ENCODE data around the gene CYP11A1.
A peak's percentile ranks its signal among the peaks of the same experiment; 100 is the strongest.

CYP11A1 gene

DNA sequence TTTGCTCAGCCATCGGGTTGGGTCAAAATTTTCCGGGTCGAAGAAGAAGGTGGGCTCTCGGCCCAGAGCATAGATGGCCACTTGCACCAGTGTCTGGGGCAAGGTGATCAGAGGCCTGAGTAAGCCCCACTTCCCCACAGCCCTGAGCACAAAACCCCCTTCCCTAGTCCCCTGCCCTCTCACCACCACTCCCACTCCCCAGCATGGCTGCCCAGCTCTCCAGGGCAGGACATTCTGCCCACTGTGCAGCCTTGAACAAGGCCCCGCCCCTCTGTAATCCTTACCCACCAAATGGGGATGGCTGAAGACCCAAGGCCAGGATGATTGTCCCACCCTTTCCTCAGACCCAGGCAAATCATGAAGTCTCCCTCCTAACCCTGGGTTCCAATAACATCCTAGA lies 28.8 kb downstream of the CYP11A1 start:
- no peak for DNase-seq

DNA sequence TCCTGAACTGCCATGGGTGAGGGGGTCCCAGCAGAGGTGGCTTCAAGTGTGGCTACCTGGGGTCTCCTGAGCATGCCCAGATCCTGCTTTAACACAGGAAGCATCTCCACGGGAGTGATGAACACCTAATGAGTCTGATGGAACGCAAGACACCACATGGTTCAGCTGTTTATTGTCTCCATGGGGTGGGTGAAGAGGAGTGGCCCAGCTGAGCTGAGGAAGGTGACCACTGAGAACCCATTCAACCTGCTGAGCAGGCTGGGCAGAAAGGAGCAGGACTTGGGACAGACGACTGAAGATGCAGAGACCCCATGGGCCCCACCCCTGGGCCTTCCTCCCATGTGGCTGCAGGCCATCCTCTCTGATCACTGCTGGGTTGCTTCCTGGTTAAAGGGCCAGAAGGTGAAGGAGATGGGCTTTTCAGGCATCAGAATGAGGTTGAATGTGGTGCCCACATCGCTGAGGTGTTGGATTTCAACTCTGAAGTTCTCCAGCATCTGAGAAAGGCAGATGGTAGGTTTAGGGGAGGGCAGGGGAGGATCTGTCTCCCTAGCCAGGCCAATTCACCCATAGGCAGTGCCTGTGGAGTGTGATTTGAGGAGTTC lies 29.7 kb downstream of the CYP11A1 start:
- DNase-seq: no peak

GRCh38 chr15:74337146-74337545 lies 30.3 kb downstream of the CYP11A1 start:
- no peak for DNase-seq

DNA sequence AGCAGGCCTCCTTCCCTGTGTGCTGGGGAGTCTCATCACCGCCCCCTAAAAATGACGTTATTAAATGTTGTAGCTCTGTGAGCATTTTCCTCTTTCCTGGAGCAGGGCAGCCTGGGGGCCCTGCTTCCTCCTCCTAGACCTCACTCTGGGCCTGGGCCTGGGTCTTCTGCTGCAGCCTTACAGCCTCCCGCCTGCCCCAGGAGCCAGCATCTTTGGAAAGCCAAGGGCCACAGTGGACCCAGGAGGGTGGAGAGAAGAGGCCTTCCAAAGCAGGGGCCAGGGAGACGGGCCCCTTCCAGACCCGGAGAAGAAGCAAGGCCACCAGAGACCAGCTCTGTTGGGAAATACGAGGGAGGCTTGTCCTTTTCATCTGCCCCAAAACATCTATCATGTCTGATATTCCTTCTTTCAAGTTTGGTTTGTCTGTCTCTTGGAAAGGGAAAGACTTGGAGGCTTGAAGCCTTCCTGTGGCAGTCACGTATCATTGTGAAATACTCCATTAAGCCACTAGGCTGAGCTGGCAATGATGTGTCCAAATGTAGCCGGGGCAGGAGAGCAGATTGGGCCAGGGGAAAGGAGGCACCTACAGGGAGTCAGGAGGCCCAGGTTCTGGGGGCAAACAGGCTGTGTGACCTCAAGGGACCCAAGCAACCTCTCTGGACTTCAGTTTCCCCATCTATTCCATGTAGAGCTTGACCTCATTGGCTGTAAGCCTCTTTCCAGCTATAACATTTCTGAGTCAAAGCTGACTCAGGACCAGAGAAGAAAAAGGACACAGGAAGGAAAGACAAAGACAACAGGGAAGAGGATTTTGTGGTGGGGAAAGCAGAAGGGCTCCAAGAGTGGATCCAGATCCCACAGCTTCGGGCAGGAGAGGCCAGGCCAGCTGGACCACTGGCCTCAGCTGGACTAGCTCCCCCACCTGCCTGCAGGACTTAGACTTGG lies 31.1 kb downstream of the CYP11A1 start:
- DNase-seq: no peak

GRCh38 chr15:74335396-74335795 lies 32.0 kb downstream of the CYP11A1 start:
- DNase-seq: no peak

DNA sequence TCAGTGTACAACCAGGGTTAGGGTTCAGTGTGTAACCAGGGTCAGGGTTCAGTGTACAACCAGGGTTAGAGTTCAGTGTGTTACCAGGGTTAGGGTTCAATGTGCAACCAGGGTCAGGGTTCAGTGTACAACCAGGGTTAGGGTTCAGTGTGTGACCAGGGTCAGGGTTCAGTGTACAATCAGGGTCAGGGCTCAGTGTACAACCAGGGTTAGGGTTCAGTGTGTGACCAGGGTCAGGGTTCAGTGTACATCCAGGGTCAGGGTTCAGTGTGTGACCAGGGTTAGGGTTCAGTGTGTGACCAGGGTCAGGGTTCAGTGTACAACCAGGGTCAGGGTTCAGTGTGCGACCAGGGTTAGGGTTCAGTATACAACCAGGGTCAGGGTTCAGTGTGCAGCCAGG lies 33.3 kb downstream of the CYP11A1 start:
- DNase-seq: no peak

GRCh38 chr15:74333662-74334061 lies 33.8 kb downstream of the CYP11A1 start:
- no peak for DNase-seq

DNA sequence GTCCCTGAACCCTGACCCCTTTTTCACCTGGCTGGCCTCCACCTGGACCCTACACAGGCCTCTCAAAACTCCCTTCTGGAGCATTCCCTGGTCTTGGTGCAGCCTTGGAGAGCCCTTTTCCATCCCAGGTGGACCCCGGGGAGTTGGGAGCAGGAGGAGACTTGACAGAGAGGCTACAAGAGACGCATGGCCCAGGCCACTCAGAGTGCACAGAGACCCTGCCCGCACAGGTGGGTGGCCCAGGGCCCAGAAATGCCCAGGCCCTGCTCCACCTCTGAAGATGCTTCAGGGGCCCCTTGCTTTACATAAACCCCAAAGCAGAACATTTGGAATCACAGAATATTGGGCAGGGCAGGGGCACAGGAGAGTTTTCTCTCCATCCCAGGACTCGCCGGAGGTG lies 34.4 kb downstream of the CYP11A1 start:
- no peak for DNase-seq

GRCh38 chr15:74332611-74333010 lies 34.8 kb downstream of the CYP11A1 start:
- DNase-seq: no peak

DNA sequence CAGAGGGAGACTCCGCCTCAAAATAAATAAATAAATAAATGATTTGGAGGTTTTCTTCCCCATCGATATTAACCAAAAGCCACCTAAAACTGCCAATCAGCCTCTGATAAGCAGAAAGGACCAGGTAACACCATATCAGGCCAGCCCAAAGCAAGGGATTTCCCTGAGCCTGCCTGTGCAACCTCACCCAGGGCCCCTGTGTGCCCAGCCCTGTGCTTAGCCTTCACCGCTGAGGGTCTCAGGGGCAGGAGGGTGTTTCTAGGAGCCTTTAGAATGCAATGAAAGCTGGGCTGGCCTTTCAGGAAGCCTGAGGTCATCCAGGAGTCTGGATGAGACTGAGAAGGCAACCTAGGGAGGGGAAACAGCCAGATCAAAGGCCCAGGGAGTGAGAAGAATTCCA lies 35.4 kb downstream of the CYP11A1 start:
- no peak for DNase-seq

GRCh38 chr15:74330861-74331408 lies 36.5 kb downstream of the CYP11A1 start:
- no peak for DNase-seq

DNA sequence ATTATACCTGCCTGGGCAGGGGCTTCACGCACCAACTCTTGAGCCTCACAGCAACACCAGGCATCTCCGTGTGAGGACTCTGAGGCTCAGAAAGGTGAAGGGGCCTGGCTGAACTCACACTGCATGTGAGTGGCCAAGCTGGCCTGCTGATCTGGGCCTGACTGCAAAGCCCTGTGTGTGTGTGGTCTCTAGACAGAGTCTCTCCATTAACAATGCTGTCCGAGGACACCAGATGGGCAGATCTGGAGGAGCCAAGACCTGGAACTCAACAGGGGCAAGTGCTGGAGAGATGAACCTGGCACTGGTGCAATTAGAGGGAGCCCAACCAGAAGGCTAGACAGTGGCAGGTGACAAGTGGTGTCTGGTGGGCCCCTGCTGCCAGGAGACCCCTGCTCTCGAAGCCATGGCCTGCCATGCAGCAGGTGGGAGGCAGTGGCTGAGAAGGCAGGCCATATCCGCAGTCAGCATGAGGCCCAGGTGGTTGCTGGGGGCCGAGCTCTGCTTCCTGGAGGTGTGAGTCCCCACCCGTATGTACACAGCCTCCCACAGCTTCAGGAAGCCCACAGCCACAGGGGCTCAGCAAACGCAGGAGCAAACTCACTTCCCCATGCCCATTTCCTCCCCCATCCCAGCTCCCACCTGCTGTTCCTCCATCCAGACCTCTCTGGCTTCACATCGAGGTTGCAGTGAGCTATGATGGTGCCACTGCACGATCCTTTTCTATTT lies 39.0 kb downstream of the CYP11A1 start:
- DNase-seq: no peak

DNA sequence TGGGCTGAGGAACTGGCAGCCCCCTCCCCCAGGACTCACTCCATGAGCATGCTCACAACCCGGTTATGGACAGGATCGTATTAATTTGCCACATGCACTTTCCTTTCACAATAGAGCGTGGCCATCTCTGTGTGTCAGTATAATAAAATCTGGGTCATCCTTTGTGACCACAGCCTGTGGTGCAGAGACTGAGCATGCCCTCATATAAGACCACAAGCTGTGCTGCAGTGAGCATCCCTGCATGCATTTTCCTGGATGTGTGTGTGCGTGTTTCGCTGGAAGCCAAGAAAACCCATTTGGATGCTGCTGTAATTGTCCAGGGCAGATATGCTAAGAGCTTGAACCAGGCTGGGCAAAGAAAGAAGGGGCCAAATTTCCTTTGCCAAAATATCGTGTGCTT lies 39.7 kb downstream of the CYP11A1 start:
- no peak for DNase-seq

DNA sequence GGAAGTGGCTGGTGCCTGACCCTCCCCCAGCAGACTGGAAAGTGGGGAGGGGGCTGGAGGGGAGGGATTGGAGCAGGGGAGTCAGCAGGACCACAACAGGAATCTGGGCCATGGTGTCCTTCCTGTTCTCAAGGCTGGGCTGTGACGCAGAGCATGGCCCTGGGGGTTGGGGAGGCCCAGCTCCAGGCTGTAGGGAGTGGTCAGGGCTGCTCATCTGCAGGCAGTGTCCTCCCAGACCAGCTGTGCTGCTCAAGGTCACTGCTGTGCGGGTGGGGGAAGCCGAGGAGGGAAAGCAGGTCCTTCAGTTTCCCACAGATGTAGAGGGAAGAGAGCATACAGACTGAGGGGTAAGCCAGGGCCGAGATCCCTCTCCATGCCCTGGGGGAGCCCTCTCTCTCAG lies 40.7 kb downstream of the CYP11A1 start:
- no peak for DNase-seq

DNA sequence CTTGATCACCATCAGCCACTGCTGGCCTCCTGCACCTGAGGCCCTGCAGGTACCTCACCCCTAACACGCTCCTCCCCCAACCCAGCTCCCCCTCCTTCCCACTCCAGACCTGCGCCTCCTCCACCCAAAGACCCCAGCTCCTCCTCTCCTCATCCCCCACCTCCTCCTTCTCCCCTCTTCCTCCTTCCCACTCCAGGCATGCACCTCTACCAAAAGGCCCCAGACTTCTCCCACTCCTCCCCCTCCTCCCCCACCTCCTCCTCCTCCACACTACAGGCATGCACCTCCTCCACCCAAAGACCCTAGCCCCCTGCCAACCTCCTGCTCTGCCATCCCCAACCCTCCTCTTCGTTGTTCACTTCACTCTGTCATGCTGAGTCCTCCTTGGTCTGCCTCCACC lies 42.7 kb downstream of the CYP11A1 start:
- DNase-seq: no peak

GRCh38 chr15:74322558-74323180 lies 44.8 kb downstream of the CYP11A1 start:
- DNase-seq: no peak

DNA sequence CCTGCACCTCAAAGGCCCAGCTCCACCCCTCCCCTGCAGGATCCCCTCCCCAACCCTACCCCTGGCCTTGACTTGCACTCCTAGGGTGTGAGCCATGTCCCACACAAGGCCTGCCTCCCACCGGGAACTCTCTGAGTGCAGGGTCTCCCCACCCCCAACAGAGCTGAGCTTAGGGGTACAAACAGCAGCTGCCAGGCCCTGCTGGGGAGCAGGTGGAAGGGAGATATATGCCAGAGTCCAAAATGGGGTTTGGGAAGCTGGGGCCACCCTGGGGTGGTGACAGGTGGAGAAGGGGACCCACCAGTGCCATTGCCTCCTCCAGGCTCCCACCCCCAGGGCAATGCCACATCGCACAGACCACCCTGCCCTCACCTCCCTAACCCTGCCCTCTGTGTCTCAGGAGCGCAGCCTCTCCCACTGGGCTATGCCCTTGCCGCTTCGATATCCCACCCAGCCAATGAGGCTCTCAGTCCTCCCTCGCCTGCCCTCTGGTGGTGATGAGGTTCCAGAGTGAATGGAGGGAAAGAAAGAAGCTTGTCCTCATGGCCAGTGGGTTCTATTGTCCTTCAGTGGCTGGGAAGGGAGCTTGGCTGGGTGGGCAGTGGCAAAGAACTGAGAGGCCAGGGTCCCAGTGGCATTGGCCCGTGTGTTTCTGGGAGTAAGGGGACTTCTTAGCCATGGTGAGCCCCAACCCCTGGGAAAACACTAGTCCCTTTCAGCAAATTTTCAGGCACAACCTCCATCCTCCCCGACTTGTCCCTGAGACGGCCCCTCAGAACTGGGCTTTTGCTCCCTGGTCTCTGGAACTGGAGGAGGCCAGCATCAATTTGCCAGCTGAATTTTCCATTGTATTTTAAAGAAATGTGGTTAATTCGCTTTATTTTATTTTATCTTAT lies 46.8 kb downstream of the CYP11A1 start:
- no peak for DNase-seq

DNA sequence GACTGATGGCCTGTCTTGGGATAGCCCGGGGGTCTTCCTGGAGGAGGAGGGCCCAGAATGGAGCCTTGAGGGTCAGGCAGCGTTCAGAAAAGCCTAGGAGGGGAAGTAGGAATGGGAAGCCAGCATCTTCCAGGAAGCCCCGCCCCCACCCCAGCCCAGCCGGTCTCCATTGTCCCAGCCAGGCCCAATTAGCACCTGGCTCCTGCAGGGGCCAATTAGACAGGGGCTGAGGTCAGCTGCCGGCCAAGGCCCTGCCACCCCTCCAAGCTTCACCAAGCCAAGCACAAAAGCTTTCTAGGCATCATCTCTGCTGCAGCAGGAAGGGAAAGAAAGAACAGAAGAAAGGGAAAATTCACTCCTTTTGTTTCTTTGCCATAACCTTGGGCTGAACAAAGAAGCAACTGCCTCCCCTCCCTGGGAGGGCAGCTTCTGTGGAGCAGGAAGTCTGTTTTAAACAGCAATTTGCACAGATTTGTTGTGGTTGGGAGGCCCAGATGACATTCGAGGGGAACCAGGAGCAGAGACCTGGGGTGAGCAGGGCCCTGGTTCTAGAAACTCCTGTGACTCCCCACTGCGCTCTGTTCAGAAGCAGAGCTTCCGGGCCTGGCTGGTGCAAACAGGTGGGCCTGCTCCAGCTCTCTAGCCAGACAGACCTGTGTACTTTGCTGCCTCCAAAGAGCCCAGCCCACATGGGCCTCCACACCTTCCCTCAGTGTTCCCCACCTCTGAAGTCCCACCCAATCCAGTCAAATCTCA lies 47.7 kb downstream of the CYP11A1 start:
- DNase-seq: no peak

DNA sequence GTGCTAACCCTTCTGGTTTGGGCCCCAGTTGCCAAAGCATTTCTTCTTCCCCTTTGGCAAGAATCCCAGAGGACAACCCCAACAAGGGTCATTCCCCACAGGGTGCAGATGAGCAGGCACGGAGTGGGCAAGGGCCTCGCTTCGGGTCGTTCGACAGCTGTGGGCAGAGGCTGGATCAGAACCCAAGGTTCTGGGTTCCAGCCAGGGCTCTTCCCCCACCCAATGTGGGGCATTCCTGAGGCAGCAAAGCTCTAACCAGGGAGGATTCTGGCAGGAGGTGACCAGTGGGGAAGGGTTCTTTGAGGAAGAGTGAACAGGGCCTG lies 48.3 kb downstream of the CYP11A1 start:
- no peak for DNase-seq

DNA sequence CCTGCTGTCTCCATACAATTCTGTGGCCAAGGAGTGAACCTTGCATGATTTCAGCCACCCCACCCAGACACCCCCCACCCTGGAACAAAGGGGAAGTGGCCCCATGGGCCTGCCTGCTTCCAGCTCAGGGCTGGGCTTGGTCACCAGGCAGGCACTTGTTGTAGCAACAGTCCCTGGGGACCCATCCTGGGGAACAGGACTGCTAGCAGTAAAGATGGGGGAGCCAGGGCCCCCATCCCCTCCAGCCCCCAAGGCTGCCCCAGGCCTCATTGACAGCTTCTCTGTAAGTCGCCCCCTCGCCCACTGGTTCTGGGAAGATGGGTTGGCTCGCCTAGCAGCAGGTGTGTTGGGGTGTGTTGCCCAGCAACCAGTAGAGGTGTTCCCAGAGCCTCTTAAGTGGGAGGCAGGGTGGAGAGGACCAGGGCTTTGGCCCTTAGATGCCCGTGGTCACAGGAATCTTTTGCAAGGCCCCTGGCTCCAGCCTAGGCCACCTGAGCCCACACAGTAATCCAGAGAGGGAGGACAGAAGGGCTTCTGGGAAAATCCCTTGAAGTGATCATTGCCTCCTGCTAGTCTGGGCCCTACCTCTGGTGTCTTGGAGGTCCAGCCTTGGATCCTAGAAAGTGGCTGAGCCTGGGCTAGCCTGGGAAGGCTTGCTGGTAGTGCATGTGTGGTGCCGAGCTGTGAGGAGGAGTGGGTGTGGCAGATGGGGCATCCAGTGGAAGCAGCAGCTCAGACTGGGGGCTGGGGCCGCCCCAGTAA lies 48.9 kb downstream of the CYP11A1 start:
- peak; percentile 42 for DNase-seq

Data from DMS79 (cell line).